ENCODE measurements around the gene PIK3C3. TPM values are rescaled to one million over a fixed set of nuclear protein-coding genes. Genes with fewer than 3 reads are reported as not detected.
A peak's percentile ranks its signal among the peaks of the same experiment; 100 is the strongest.

The PIK3C3 gene
- total and polyA plus RNA-seq, 5 experiments from 2014 or later = 25.1 to 73.0 (median 38.8) TPM

DNA sequence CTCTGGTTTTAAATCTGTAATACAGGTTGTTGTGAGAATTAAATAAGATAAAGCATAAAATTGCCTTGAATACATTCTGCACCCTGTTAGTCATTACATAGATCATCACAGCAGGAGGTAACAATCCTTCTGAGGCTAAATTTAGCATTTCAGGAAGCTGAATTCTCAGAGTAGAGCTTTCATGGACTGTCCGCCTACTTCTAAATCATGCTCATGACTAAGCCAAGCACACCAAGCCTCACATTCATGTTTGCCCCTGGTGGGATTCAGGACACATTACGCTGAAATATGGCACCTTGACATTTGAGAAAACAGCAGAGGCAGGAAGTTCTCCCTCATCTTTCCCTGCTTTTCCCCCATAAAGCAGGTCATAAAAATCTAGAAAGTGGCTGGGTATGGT lies 16.6 kb upstream of the PIK3C3 start:
- no peak for DNase-seq
- H3K4me1 Mint-ChIP-seq = peaks cover 2 to 6% (median 5%) of the 10 kb centered on the region in 4 donors
- no peak overlapping the region for H3K4me3 Mint-ChIP-seq
- peaks cover 0 to under 1% (median 0%) of the 10 kb centered on the region in 3 donors for H3K36me3 Mint-ChIP-seq
- H3K27ac Mint-ChIP-seq = no peak overlapping the region
- POLR2A ChIA-PET = no interaction called here
- peaks cover 0 to 4% (median 0%) of the 10 kb centered on the region in 9 donors for H3K9me3 Mint-ChIP-seq
- ATAC-seq = no peak
- H3K27me3 Mint-ChIP-seq = peaks cover 8 to 45% (median 10%) of the 10 kb centered on the region in 5 donors

DNA sequence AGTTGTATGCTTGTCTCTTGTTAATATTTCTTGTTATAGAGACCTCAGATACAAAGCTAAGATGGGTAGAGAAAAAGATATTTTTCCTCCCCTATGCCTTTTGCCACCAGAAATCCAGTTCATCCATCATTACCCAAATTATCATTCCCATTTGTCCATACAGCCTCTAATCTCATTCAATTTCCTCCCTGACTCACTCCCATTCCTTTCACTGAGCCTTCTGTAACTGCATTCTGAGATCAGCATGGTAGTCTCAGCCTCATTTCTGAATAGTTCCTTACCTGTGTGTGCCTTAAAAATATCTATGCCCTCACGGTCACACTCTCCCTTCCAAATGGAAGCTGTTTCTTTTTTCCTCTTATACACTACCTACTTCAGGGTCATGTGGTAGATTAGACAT lies 15.7 kb upstream of the PIK3C3 start:
- Mint-ChIP-seq H3K9me3 (no peaks in the 10 kb centered on the region), H3K36me3 (no peaks in the 10 kb centered on the region), H3K27ac (no peak overlapping the region), H3K4me3 (no peak overlapping the region), H3K27me3 (peaks cover 11 to 48% (median 13%) of the 10 kb centered on the region in 5 donors), H3K4me1 (peaks cover 2 to 6% (median 5%) of the 10 kb centered on the region in 4 donors)
- POLR2A ChIA-PET = no interaction called here
- no peak for ATAC-seq
- no peak for DNase-seq

DNA sequence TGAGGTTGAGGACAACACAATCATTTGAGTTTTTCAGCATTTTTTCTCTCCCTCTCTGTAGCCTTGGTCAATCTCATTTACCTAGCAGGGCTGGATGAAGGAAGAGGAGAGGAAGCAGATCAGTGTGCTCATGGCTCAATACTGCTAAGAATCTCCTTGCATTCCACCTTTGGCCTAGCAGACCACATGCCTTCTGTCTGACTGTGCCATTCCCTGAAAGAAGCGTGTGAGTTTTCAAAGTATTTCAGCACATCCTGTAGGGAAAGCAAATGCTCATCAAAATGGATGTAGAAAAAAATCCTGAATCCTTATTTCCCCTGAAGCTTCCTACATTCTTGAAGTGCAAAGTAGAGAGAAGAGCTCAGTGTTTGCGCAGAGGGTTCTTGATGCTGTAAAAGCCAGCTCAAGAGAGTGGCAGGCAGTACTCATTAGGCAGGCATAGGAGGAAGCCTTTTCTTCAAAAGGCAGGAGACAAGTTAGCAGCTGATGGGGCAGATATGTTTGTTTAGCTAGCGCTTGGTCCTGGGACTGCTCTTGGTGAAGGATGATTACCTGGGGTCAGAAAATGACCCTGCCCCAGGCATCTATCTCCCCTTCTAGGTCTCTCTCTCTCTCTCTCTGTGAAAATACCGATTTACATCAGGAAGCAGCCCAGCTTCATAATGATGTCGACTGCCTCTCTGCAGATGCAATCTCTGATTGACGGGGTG lies 14.4 kb upstream of the PIK3C3 start:
- DNase-seq (no peak), ATAC-seq (no peak)
- POLR2A ChIA-PET = no interaction called here
- no peak overlapping the region for H3K27ac Mint-ChIP-seq
- peaks cover 15 to 54% (median 20%) of the 10 kb centered on the region in 5 donors for H3K27me3 Mint-ChIP-seq
- peaks cover 2 to 6% (median 5%) of the 10 kb centered on the region in 4 donors for H3K4me1 Mint-ChIP-seq
- H3K9me3 Mint-ChIP-seq = no peaks in the 10 kb centered on the region
- H3K36me3 Mint-ChIP-seq = no peaks in the 10 kb centered on the region
- no peak overlapping the region for H3K4me3 Mint-ChIP-seq

DNA sequence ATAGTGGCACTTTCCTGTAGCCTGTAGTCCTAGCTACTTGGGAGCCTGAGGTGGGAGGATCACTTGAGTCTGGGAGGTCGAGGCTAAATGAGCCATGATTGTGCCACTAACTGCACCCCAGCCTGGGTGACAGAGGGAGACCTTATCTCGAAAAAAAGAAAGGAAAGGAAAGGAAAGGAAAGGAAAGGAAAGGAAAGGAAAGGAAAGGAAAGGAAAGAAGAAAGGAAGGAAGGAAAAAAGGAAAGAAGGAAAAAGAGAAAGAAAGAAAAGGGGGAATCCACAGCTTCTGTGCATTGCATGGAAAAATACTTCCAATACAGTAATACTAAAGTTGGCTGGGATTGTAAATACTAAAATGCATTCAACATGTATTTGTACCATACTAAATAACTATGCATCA lies 12.8 kb upstream of the PIK3C3 start:
- H3K4me3 Mint-ChIP-seq = no peak overlapping the region
- no peaks in the 10 kb centered on the region for H3K4me1 Mint-ChIP-seq
- POLR2A ChIA-PET = no interaction called here
- H3K36me3 Mint-ChIP-seq = no peaks in the 10 kb centered on the region
- H3K27me3 Mint-ChIP-seq = peaks cover 15 to 70% (median 30%) of the 10 kb centered on the region in 5 donors
- DNase-seq = no peak
- H3K9me3 Mint-ChIP-seq = no peaks in the 10 kb centered on the region
- H3K27ac Mint-ChIP-seq = peak overlapping the region in 2 of 10 donors; percentile 55 to 81
- ATAC-seq = no peak

DNA sequence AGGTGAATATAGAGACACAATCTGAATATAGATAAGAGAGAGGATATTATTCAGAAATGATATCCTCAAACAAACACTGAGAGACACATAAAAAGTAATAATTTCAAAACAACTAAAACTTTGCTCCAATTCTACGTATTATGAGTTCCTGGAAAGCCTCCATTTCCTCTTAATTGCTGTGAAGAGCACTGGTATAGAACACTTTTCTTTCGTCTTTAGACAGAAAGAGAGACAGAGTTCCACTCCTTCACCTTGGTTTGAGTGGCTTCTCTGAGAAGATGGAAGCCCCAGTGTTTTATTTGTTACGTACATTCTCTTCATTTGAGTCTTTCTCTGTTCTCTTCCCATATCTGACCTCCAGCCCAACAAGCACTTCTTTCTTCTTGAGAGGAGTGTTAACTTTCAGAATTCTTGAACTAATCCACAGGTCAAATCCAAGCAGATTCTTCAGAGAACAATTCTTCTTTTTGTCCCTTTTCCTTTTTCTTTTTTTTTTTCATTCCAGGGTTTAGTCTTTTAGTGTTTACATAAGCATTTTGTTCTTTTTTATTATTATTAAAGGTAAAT lies 6.4 kb upstream of the PIK3C3 start:
- Mint-ChIP-seq H3K27ac (peak overlapping the region in 1 of 10 donors; percentile 6), H3K4me1 (no peaks in the 10 kb centered on the region), H3K9me3 (no peaks in the 10 kb centered on the region), H3K4me3 (no peak overlapping the region), H3K27me3 (peaks cover 8 to 46% (median 25%) of the 10 kb centered on the region in 5 donors), H3K36me3 (no peaks in the 10 kb centered on the region)
- DNase-seq (no peak), ATAC-seq (no peak)
- POLR2A ChIA-PET = no interaction called here

DNA sequence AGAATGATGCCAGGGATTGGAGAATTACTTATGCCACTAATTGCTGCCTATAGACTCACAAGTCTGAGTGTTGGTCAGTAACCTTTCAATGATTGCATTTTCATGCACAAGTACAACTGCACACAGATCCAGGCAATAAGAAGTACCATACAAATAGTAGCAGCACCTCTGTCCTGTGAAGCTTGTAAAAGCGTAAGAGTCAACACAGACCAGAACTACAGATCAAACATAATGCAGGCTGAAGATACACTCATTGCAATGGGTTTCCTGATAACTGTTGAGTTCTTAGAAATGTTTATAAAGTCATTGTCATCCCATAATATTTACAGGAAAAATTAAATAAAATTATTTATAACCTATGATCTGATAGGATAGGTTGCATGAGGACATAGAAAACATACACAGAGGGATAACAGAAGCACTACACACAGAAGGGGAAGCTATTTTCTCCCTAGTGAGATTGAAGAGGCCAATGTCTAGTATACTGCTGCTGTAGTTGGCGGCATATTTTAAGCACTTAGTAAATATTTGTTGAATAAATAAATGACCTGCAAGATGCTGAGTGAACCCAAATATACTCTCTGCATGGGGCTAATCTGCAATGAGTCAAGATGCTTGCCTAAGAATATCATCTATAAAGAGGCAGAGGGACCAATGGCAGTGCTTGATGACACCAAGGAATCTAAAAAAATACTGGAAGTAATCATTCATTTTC lies 5.7 kb upstream of the PIK3C3 start:
- ATAC-seq = no peak
- Mint-ChIP-seq H3K27ac (no peak overlapping the region), H3K4me3 (no peak overlapping the region), H3K4me1 (no peaks in the 10 kb centered on the region), H3K27me3 (peaks cover 7 to 39% (median 24%) of the 10 kb centered on the region in 5 donors), H3K9me3 (no peaks in the 10 kb centered on the region), H3K36me3 (no peaks in the 10 kb centered on the region)
- POLR2A ChIA-PET = no interaction called here
- DNase-seq = no peak

DNA sequence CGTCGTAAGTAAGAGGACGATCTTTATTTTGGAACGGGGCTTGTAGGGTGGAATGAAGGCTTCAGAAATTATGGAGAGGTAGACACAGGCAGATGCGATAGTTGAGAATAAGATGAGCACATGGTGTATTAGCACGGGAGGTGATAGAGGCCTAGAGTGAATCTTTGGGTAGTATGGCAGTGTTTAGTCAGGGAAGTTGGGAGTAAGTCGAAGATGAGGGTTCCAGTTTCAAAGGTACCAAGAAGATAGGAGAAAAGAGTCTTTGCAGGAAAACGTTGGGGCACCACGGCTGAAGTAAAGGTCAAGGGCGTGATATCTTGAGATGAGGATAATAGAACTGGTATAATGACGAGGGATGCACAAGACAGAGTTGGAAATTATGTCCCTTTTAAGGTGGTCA lies 654 bp downstream of the PIK3C3 start:
- peaks cover 9 to 31% (median 27%) of the 10 kb centered on the region in 3 donors for H3K36me3 Mint-ChIP-seq
- POLR2A ChIA-PET = interaction anchor here (0.8 kb wide), 1 partner anchor 10 kb away, joined by 5 read pairs; no protein-coding TSS in a partner anchor
- DNase-seq = no peak
- peaks cover 0 to 6% (median 2%) of the 10 kb centered on the region in 5 donors for H3K27me3 Mint-ChIP-seq
- no peaks in the 10 kb centered on the region for H3K9me3 Mint-ChIP-seq
- ATAC-seq = no peak
- H3K27ac Mint-ChIP-seq = peak overlapping the region; percentile 95 to 100 (median 99)
- peak overlapping the region; percentile 99 to 100 (median 100) for H3K4me3 Mint-ChIP-seq
- peaks cover 25 to 50% (median 48%) of the 10 kb centered on the region in 4 donors for H3K4me1 Mint-ChIP-seq

DNA sequence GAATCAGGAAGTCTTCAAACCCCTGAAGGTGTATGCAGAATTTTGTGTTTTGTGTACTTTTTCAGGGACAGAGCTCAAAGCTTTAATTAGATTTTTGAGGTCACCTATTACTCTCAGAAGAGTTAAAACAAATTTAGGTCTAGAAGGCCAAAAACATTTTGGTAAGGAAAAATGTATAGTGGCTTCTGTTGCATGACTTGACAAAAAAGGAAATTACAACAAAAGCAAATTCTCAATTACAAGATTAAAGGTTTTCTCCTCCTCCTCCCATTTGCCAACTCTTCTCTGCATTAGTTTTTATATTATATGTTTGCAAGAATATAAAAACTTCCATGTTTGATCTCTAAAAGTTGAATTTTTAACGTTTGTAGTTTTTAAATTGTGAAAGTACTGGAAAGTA lies 4.0 kb downstream of the PIK3C3 start:
- DNase-seq (no peak), ATAC-seq (no peak)
- Mint-ChIP-seq H3K4me3 (no peak overlapping the region), H3K27me3 (no peaks in the 10 kb centered on the region), H3K4me1 (peaks cover 27 to 74% (median 56%) of the 10 kb centered on the region in 4 donors), H3K9me3 (no peaks in the 10 kb centered on the region), H3K27ac (no peak overlapping the region), H3K36me3 (peaks cover 9 to 61% (median 40%) of the 10 kb centered on the region in 3 donors)
- POLR2A ChIA-PET = no interaction called here

DNA sequence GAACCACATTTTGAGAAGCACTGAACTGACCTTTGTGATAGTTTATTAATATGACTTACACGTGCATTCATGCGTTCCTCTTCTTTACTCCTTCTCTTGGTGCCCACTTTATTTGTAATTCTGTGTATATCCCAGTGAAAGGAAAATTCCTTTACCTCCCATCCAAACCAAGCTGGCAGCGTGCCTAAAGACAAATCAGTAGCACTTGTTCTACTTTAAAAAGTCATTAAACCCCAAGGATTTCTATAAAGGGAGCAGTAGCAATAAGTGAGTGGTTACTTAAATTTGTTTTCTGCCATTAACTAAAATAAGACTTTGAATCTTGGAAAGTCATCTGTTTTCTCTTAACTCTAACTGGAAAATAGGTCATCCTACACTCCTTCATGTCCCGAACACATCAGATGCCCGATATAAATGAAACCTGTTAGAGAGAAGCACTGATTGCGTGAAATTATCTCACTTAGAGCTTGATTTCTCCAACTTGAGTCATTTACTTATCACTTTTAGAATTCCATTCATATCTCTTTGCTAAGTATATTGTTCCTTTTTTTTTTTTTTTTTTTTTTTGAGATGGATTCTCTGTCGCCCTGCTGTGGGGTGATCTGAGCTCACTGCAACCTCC lies 10.7 kb downstream of the PIK3C3 start:
- H3K4me3 Mint-ChIP-seq = no peak overlapping the region
- H3K9me3 Mint-ChIP-seq = no peaks in the 10 kb centered on the region
- H3K27ac Mint-ChIP-seq = peak overlapping the region in 1 of 10 donors; percentile 68
- POLR2A ChIA-PET = interaction anchor here (0.7 kb wide), 1 partner anchor 10 kb away, joined by 5 read pairs; no protein-coding TSS in a partner anchor
- peaks cover 0 to 84% (median 37%) of the 10 kb centered on the region in 3 donors for H3K36me3 Mint-ChIP-seq
- H3K4me1 Mint-ChIP-seq = peaks cover 11 to 59% (median 39%) of the 10 kb centered on the region in 4 donors
- no peaks in the 10 kb centered on the region for H3K27me3 Mint-ChIP-seq
- no peak for DNase-seq
- no peak for ATAC-seq

DNA sequence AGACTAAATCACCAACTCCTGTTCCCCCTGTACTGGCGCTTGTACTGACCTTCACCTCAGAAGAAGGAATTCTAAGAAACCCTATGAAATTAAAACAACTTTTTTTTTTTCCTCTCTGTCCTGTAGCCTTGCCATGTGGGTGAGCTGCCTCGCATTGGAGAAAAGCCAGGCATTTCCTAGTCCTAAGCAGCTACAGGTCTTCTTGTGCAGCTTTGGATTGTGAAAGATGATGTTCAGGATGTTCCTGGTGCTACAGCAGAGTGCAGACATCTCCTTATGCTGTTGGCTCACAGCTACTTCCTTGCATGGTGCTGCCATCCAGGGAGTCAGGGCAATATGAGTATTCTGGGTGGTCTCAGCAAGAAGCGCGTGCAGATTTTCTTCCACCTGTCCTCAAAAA lies 11.9 kb downstream of the PIK3C3 start:
- H3K9me3 Mint-ChIP-seq = no peaks in the 10 kb centered on the region
- H3K27ac Mint-ChIP-seq = peak overlapping the region in 1 of 10 donors; percentile 22
- DNase-seq (no peak), ATAC-seq (no peak)
- H3K4me3 Mint-ChIP-seq = no peak overlapping the region
- POLR2A ChIA-PET = no interaction called here
- no peaks in the 10 kb centered on the region for H3K27me3 Mint-ChIP-seq
- H3K4me1 Mint-ChIP-seq = peaks cover 11 to 54% (median 37%) of the 10 kb centered on the region in 4 donors
- H3K36me3 Mint-ChIP-seq = peaks cover 0 to 83% (median 34%) of the 10 kb centered on the region in 3 donors

DNA sequence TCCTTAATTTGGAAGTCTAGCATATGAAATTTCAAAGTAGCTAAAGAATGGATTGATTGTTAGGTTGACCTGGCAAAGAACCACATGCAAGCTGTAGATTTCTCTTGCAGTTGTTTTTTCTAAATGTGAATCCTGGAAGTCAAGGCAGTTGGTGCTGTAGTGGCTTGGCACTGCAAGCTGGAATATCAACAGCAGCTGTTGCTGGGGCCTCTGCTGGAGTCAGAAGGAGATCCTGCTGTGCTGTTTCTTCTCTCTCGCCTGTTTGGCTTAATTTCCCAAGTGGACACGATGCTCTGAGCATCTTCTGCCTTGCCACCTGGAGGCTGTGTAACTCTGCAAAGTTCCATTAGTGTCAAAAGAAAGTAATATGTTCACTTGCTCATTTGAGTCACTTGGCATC lies 12.6 kb downstream of the PIK3C3 start:
- peak overlapping the region in 2 of 10 donors; percentile 11 to 37 for H3K27ac Mint-ChIP-seq
- H3K36me3 Mint-ChIP-seq = peaks cover 0 to 84% (median 31%) of the 10 kb centered on the region in 3 donors

DNA sequence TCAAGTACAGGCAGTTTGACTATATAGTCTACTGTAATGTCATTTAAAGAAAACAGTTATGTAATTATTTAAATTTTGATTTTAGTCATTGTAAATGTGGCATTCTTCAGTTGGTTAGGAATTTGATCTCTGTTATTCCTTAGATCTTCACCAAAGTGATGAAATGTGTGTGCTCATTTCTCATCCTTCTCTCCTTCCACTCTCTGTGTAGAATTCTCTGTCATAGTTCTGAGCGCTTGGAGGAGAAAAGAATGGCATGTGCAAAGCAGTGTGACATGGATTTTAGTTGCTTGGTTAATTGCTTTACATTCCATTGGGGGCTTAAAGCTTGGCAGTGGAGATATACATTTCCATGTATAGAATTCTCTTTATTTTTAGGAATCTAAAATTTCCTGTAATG lies 14.8 kb downstream of the PIK3C3 start:
- peaks cover 19 to 61% (median 54%) of the 10 kb centered on the region in 4 donors for H3K4me1 Mint-ChIP-seq
- peaks cover 0 to 77% (median 24%) of the 10 kb centered on the region in 3 donors for H3K36me3 Mint-ChIP-seq
- H3K9me3 Mint-ChIP-seq = no peaks in the 10 kb centered on the region

More for the DNA sequence above, 12.6 kb downstream of the PIK3C3 start:
- DNase-seq = no peak
- H3K27me3 Mint-ChIP-seq = no peaks in the 10 kb centered on the region
- POLR2A ChIA-PET = no interaction called here
- no peaks in the 10 kb centered on the region for H3K9me3 Mint-ChIP-seq
- H3K4me1 Mint-ChIP-seq = peaks cover 12 to 57% (median 42%) of the 10 kb centered on the region in 4 donors
- peak overlapping the region in 1 of 10 donors; percentile 29 for H3K4me3 Mint-ChIP-seq
- no peak for ATAC-seq

More for the DNA sequence above, 14.8 kb downstream of the PIK3C3 start:
- H3K4me3 Mint-ChIP-seq = no peak overlapping the region
- ATAC-seq (no peak), DNase-seq (no peak)
- H3K27me3 Mint-ChIP-seq = no peaks in the 10 kb centered on the region
- POLR2A ChIA-PET = no interaction called here
- peak overlapping the region in 1 of 10 donors; percentile 61 for H3K27ac Mint-ChIP-seq

All from naive thymus-derived CD8-positive, alpha-beta T cell (primary cell).